H1 (cell line): ENCODE results near the gene IL17RE. TPM values are rescaled to one million over a fixed set of nuclear protein-coding genes. Genes with fewer than 3 reads are reported as not detected.

Source experiments
- CTCF ChIA-PET: fragments of 300-600 bp; sonication (Branson Sonifier 250); formaldehyde crosslinking; loops from one replicate; lab custom pipeline; 2021; ENCODE audit not compliant: partially characterized antibody; lab: Charles Lee
- POLR2A ChIA-PET: fragments of 300-600 bp; sonication (Branson Sonifier 250); formaldehyde crosslinking; loops from one replicate; lab custom pipeline; 2021; ENCODE audit warnings: inconsistent platforms; ENCODE audit not compliant: partially characterized antibody; lab: Charles Lee
- DNase-seq, 2 experiments: peaks; one replicate each; pipeline versions ENCODE4 v3.0.0 to v3.0.0-alpha.2; 2010 to 2022; ENCODE audit warnings: low spot score in 2 of 2, low read depth in 1 of 2, mixed read lengths in 1 of 2
- FAIRE-seq: peaks from 2 replicates; lab custom pipeline; 2011; peaks lifted over from hg19 to GRCh38; lab: Jason Lieb, UNC
- H2AFZ ChIP-seq: 2 replicates; pipeline ENCODE4 v1.8.1; 2012; ENCODE audit warnings: low read length, inconsistent platforms
- H2AK5ac ChIP-seq: 2 replicates; pipeline ENCODE4 v1.6.1; 2013; ENCODE audit warnings: low read depth, low read length
- H2BK120ac ChIP-seq: replicated peaks from 2 replicates; pipeline ENCODE3; 2013; ENCODE audit warnings: low read depth, low read length, inconsistent platforms
- H2BK12ac ChIP-seq: 2 replicates; pipeline ENCODE4 v1.6.1; 2013; ENCODE audit warnings: low read depth, low read length
- H2BK15ac ChIP-seq: 2 replicates; pipeline ENCODE4 v1.6.1; 2013; ENCODE audit warnings: low read length
- H2BK20ac ChIP-seq: 2 replicates; pipeline ENCODE4 v1.6.1; 2013; ENCODE audit warnings: low read length
- H2BK5ac ChIP-seq: 2 replicates; pipeline ENCODE4 v1.6.1; 2013; ENCODE audit warnings: low read depth, low read length
- H3K14ac ChIP-seq: 2 replicates; pipeline ENCODE4 v1.6.1; 2013; ENCODE audit warnings: inconsistent platforms; ENCODE audit not compliant: insufficient read length
- H3K18ac ChIP-seq: 2 replicates; pipeline ENCODE4 v1.6.1; 2013; ENCODE audit warnings: low read length; ENCODE audit errors: extremely low read depth
- H3K23ac ChIP-seq: 2 replicates; pipeline ENCODE4 v1.6.1; 2013; ENCODE audit warnings: inconsistent platforms; ENCODE audit not compliant: insufficient read length
- H3K23me2 ChIP-seq: 2 replicates; pipeline ENCODE4 v1.6.1; 2013; ENCODE audit warnings: low read depth, low read length
- H3K27ac ChIP-seq: 2 replicates; pipeline ENCODE4 v1.6.1; 2011; ENCODE audit warnings: low read depth, low read length, inconsistent platforms
- H3K27me3 ChIP-seq, 4 experiments: replicated peaks in 1 of 4; 1 replicate in 1 of 4; 2 replicates in 3 of 4; pipeline versions ENCODE4 v1.6.1 to v1.8.1; 2011 to 2013; ENCODE audit warnings: low read length in 3 of 4, mild to moderate bottlenecking in 3 of 4, inconsistent platforms in 2 of 4, mixed read lengths in 2 of 4, moderate library complexity in 1 of 4; ENCODE audit not compliant: control insufficient read depth in 3 of 4, insufficient read depth in 3 of 4; ENCODE audit errors: extremely low read depth in 1 of 4
- H3K36me3 ChIP-seq, 4 experiments: 2 replicates each; pipeline versions ENCODE4 v1.6.1 to v1.8.1; 2011 to 2013; ENCODE audit warnings: mild to moderate bottlenecking in 4 of 4, low read length in 3 of 4, moderate library complexity in 2 of 4, control low read depth in 1 of 4, inconsistent platforms in 1 of 4; ENCODE audit not compliant: insufficient read depth in 4 of 4, control insufficient read depth in 2 of 4
- H3K4ac ChIP-seq: replicated peaks from 2 replicates; pipeline ENCODE3; 2013; ENCODE audit warnings: low read length, low read depth, mixed read lengths, inconsistent platforms; ENCODE audit not compliant: insufficient read length
- H3K4me1 ChIP-seq, 4 experiments: replicated peaks in 1 of 4; 1 replicate in 1 of 4; 2 replicates in 3 of 4; pipeline versions ENCODE4 v1.6.1 to v1.8.1; 2011 to 2013; ENCODE audit warnings: low read length in 3 of 4, inconsistent platforms in 2 of 4, mixed read lengths in 1 of 4; ENCODE audit not compliant: insufficient read depth in 4 of 4, control insufficient read depth in 3 of 4
- H3K4me2 ChIP-seq, 2 experiments: 2 replicates each; pipeline versions ENCODE4 v1.6.1 to v1.8.1; 2011 to 2013; ENCODE audit warnings: low read depth in 2 of 2, low read length in 2 of 2, control low read depth in 1 of 2, inconsistent platforms in 1 of 2, mild to moderate bottlenecking in 1 of 2; ENCODE audit not compliant: insufficient read depth in 1 of 2
- H3K4me3 ChIP-seq, 4 experiments: fragments of 200-600, 300-600 bp in 1 of 4; sonication (generic), shearing (Covaris generic), sonication (Bioruptor Twin) in 1 of 4; 2 replicates each; pipeline versions ENCODE4 v1.5.1 to v1.8.1; 2011 to 2016; ENCODE audit warnings: low read length in 4 of 4, low read depth in 3 of 4, control low read depth in 2 of 4, inconsistent platforms in 2 of 4, mild to moderate bottlenecking in 2 of 4, mixed read lengths in 1 of 4, moderate library complexity in 1 of 4; ENCODE audit not compliant: insufficient read depth in 2 of 4; ENCODE audit errors: extremely low read depth in 1 of 4
- H3K56ac ChIP-seq: replicated peaks from 2 replicates; pipeline ENCODE3; 2013; ENCODE audit warnings: low read depth, mild to moderate bottlenecking, mixed read lengths, low read length, inconsistent platforms; ENCODE audit not compliant: insufficient read length
- H3K79me1 ChIP-seq: 2 replicates; pipeline ENCODE4 v1.6.1; 2013; ENCODE audit warnings: low read depth, low read length, control low read depth
- H3K79me2 ChIP-seq, 2 experiments: 2 replicates each; pipeline versions ENCODE4 v1.6.1 to v1.8.1; 2012 to 2013; ENCODE audit warnings: low read length in 2 of 2, mild to moderate bottlenecking in 2 of 2, inconsistent platforms in 1 of 2; ENCODE audit not compliant: insufficient read depth in 2 of 2, control insufficient read depth in 1 of 2
- H3K9ac ChIP-seq, 4 experiments: replicated peaks in 1 of 4; 1 replicate in 1 of 4; 2 replicates in 3 of 4; pipeline versions ENCODE4 v1.6.1 to v1.8.1; 2011 to 2013; ENCODE audit warnings: low read depth in 3 of 4, low read length in 3 of 4, control low read depth in 2 of 4, mild to moderate bottlenecking in 2 of 4, moderate library complexity in 2 of 4, inconsistent platforms in 1 of 4; ENCODE audit errors: extremely low read depth in 1 of 4
- H3K9me3 ChIP-seq, 2 experiments: 2 replicates each; pipeline versions ENCODE4 v1.6.1 to v1.8.1; 2012 to 2013; ENCODE audit warnings: mild to moderate bottlenecking in 2 of 2, moderate library complexity in 2 of 2, control low read depth in 1 of 2, inconsistent platforms in 1 of 2, low read depth in 1 of 2, low read length in 1 of 2, mixed read lengths in 1 of 2; ENCODE audit not compliant: insufficient read depth in 2 of 2
- H4K20me1 ChIP-seq, 2 experiments: replicated peaks in 1 of 2; 2 replicates each; pipeline versions ENCODE3 to v1.8.1; 2011 to 2013; ENCODE audit warnings: inconsistent platforms in 2 of 2, low read length in 2 of 2, mild to moderate bottlenecking in 1 of 2; ENCODE audit not compliant: insufficient read depth in 2 of 2, control insufficient read depth in 1 of 2
- H4K5ac ChIP-seq: 2 replicates; pipeline ENCODE4 v1.6.1; 2013; ENCODE audit warnings: low read length, low read depth, mixed read lengths, inconsistent platforms; ENCODE audit not compliant: insufficient read length
- H4K8ac ChIP-seq: 2 replicates; pipeline ENCODE4 v1.8.0; 2013; ENCODE audit warnings: mild to moderate bottlenecking, moderate library complexity, low read length, inconsistent platforms; ENCODE audit not compliant: insufficient read depth; ENCODE audit errors: extremely low read depth
- H4K91ac ChIP-seq: replicated peaks from 2 replicates; pipeline ENCODE3; 2013; ENCODE audit warnings: low read length, mixed read lengths, inconsistent platforms; ENCODE audit not compliant: insufficient read length
- BACH1 ChIP-seq: IDR thresholded peaks from 2 replicates; pipeline ENCODE4 v1.6.1; 2012; ENCODE audit warnings: low read length, improper control_type of control experiment
- CREB1 ChIP-seq: IDR thresholded peaks from 2 replicates; pipeline ENCODE4 v1.6.1; 2012; ENCODE audit warnings: inconsistent platforms
- KDM1A ChIP-seq: fragments of 200-600, 300-600 bp; sonication (generic); IDR thresholded peaks from 2 replicates; pipeline ENCODE4 v1.7.1; 2016; ENCODE audit warnings: mild to moderate bottlenecking, low read length, borderline replicate concordance
- MAX ChIP-seq: IDR thresholded peaks from 2 replicates; pipeline ENCODE4 v1.6.1; 2012; ENCODE audit warnings: inconsistent platforms
- POLR2A ChIP-seq, 2 experiments: IDR thresholded peaks; 1 replicate in 1 of 2; 2 replicates in 1 of 2; pipeline ENCODE4 v1.6.1; 2011; ENCODE audit warnings: low read depth in 2 of 2, low read length in 2 of 2, mild to moderate bottlenecking in 2 of 2; ENCODE audit errors: control extremely low read depth in 1 of 2
- POLR2AphosphoS5 ChIP-seq: IDR thresholded peaks from 2 replicates; pipeline ENCODE4 v1.6.1; 2011; ENCODE audit warnings: low read depth, low read length
- RBBP5 ChIP-seq: IDR thresholded peaks from 2 replicates; pipeline ENCODE4 v1.7.1; 2012; ENCODE audit warnings: low read depth, mild to moderate bottlenecking, inconsistent platforms, low read length, moderate library complexity, borderline replicate concordance
- RXRA ChIP-seq: IDR thresholded peaks from 2 replicates; pipeline ENCODE4 v1.6.1; 2011; ENCODE audit warnings: low read depth, mild to moderate bottlenecking, low read length, moderate library complexity; ENCODE audit not compliant: insufficient read depth
- SP1 ChIP-seq: IDR thresholded peaks from 2 replicates; pipeline ENCODE4 v1.6.1; 2011; ENCODE audit warnings: low read depth, low read length
- SRF ChIP-seq: IDR thresholded peaks from 2 replicates; pipeline ENCODE4 v1.6.1; 2011; ENCODE audit warnings: mild to moderate bottlenecking, low read depth, low read length, moderate library complexity
- TAF1 ChIP-seq: IDR thresholded peaks from 2 replicates; pipeline ENCODE4 v1.6.1; 2011; ENCODE audit warnings: mild to moderate bottlenecking, low read depth, low read length
- WGBS, 2 experiments: shearing (Covaris generic) in 1 of 2; methylation state at CpG; one replicate each; pipeline versions ENCODE4 v1.1.6 to v1.1.7; 2013 to 2015; ENCODE audit warnings: low lambda C conversion rate in 2 of 2, mixed read lengths in 2 of 2, inconsistent platforms in 1 of 2, low coverage in 1 of 2, missing lambda C conversion rate in 1 of 2; ENCODE audit not compliant: insufficient replicate concordance in 2 of 2, insufficient coverage in 1 of 2, insufficient read length in 1 of 2; ENCODE audit errors: extremely low coverage in 1 of 2, missing lambda C conversion rate in 1 of 2; 5-methylcytosine and 5-hydroxymethylcytosine counted together
- polyA plus RNA-seq, 7 experiments: library from polyadenylated mRNA; depleted of rRNA in 3 of 7; stranded (reverse) in 5 of 7; unstranded in 2 of 7; fragments of >200 nt in 5 of 7; fragments of 200-250 nt in 2 of 7; gene quantifications; 1 replicate in 5 of 7; 2 replicates in 1 of 7; 4 replicates in 1 of 7; pipeline versions ENCODE4 v1.2.1 to v1.2.3, GENCODE V29; 2011 to 2013; ENCODE audit warnings: missing spikeins in 2 of 7, mixed read lengths in 2 of 7
- total RNA-seq: library from RNA; stranded (reverse); fragmentation: NEBNext Ultra II Directional; extraction: Animal tissue kit (Norgen Biotek cat#: 25700); gene quantifications from 2 replicates; pipeline ENCODE4 v1.2.1, GENCODE V29; 2021

The IL17RE gene
- total and polyA plus RNA-seq, 2 of the 8 experiments (the other 6 are each of a cell fraction or from before 2014, with no cell fraction given): 3.4 to 4.9 TPM

GRCh38 chr3:9951962-9952805 lies 49.5 kb downstream of the IL17RE start, which contains the start of gene PRRT3:
PRRT3 (minus strand) TSS chr3:9952408; CDS start chr3:9950115, 2,293 bp downstream.
- no peak within 1 kb of the TSS for H4K91ac ChIP-seq
- H2BK15ac ChIP-seq: no peak within 1 kb of the TSS
- ChIA-PET CTCF (interaction anchor here (0.9 to 5.6 kb wide), 9 partner anchors 8 to 125 kb away, joined by 3 to 41 read pairs (median 5); partner anchors contain the start of gene CRELD1), POLR2A (interaction anchor here (0.8 to 2.3 kb wide), 15 partner anchors 8 to 148 kb away, joined by 3 to 8 read pairs (median 4); partner anchors contain the start of genes CRELD1 and EMC3)
- FAIRE-seq (no peak), DNase-seq (peak in 1 of 2 experiments; percentile 83)
- H3K56ac ChIP-seq: peak within 1 kb of the TSS; percentile 17
- H3K27ac ChIP-seq: no peak within 1 kb of the TSS
- peaks cover 0 to 3% (median under 1%) of the 10 kb centered on the region in 4 experiments; a peak in 4 of 8 replicates for H3K36me3 ChIP-seq
- H2AK5ac ChIP-seq: no peak within 1 kb of the TSS
- H3K23ac ChIP-seq: no peak within 1 kb of the TSS
- H3K9me3 ChIP-seq: no peaks in the 10 kb centered on the region
- H2BK120ac ChIP-seq: no peak within 1 kb of the TSS
- peak within 1 kb of the TSS; percentile 69 to 86 for H3K4me2 ChIP-seq
- H3K23me2 ChIP-seq: peaks cover 9% of the 10 kb centered on the region; the same call in 1 of the 2 replicates
- H3K4ac ChIP-seq: no peak within 1 kb of the TSS
- no peak within 1 kb of the TSS; the same call in 1 of the 2 replicates for H2BK12ac ChIP-seq
- H4K8ac ChIP-seq: peak within 1 kb of the TSS; percentile 11; the same call in 1 of the 2 replicates
- peak within 1 kb of the TSS; percentile 69 to 91 (median 80) for H3K4me3 ChIP-seq
- peaks cover 0 to 11% (median under 1%) of the 10 kb centered on the region in 4 experiments; a peak in 3 of 7 replicates for H3K27me3 ChIP-seq
- H3K9ac ChIP-seq: peak within 1 kb of the TSS in 3 of 4 experiments; percentile 54 to 59 (median 58); a peak in 5 of 7 replicates
- no peak within 1 kb of the TSS; the same call in 1 of the 2 replicates for H2BK5ac ChIP-seq
- H3K14ac ChIP-seq: no peak within 1 kb of the TSS
- H3K18ac ChIP-seq: peak within 1 kb of the TSS; percentile 78
- H2BK20ac ChIP-seq: no peak within 1 kb of the TSS
- peaks cover 0 to 2% of the 10 kb centered on the region in 2 experiments for H4K20me1 ChIP-seq
- no peak within 1 kb of the TSS for H2AFZ ChIP-seq
- H3K79me2 ChIP-seq: no peaks in the 10 kb centered on the region; a peak in 1 of 4 replicates
- peaks cover 11 to 24% (median 20%) of the 10 kb centered on the region in 4 experiments for H3K4me1 ChIP-seq
- WGBS, 2 experiments: 6% methylated on average over 42 of the region's 52 CpGs; no CpG with 5 or more reads in 1 of the 2 experiments
- no peaks in the 10 kb centered on the region for H3K79me1 ChIP-seq
- peak within 1 kb of the TSS; percentile 13 for H4K5ac ChIP-seq
- TF ChIP-seq BACH1: no peak
- peak; percentile 84 for TF ChIP-seq SRF
- peak; percentile 96 for TF ChIP-seq RBBP5
- TF ChIP-seq CREB1: peak; percentile 17; the same call in 1 of the 2 replicates
- peak; percentile 26; the same call in 1 of the 2 replicates for TF ChIP-seq SP1
- TF ChIP-seq TAF1: 0 out of 2 replicates have a peak, but pooled peaks have one; percentile 20
- TF ChIP-seq RXRA: no peak
- peak; percentile 100 for TF ChIP-seq KDM1A
- peak; percentile 15; the same call in 1 of the 2 replicates for TF ChIP-seq POLR2AphosphoS5
- TF ChIP-seq MAX: peak; percentile 43; the same call in 1 of the 2 replicates
- peak in 1 of 2 experiments; percentile 41; a peak in 1 of 3 replicates for TF ChIP-seq POLR2A (IDR thresholded peaks at IDR 0.05; ENCODE audit: control extremely low read depth in 1 of 2, low read depth in 2 of 2, low read length in 2 of 2)
